ENCODE results near the gene KLHDC8B. TPM values are rescaled to one million over a fixed set of nuclear protein-coding genes. Genes with fewer than 3 reads are reported as not detected.
A peak's percentile ranks its signal among the peaks of the same experiment; 100 is the strongest.

The KLHDC8B gene
- total and polyA plus RNA-seq, 9 of the 15 experiments (the other 6 are each of a cell fraction or from before 2014, with no cell fraction given) = 6.9 to 34.8 (median 25.2) TPM

DNA sequence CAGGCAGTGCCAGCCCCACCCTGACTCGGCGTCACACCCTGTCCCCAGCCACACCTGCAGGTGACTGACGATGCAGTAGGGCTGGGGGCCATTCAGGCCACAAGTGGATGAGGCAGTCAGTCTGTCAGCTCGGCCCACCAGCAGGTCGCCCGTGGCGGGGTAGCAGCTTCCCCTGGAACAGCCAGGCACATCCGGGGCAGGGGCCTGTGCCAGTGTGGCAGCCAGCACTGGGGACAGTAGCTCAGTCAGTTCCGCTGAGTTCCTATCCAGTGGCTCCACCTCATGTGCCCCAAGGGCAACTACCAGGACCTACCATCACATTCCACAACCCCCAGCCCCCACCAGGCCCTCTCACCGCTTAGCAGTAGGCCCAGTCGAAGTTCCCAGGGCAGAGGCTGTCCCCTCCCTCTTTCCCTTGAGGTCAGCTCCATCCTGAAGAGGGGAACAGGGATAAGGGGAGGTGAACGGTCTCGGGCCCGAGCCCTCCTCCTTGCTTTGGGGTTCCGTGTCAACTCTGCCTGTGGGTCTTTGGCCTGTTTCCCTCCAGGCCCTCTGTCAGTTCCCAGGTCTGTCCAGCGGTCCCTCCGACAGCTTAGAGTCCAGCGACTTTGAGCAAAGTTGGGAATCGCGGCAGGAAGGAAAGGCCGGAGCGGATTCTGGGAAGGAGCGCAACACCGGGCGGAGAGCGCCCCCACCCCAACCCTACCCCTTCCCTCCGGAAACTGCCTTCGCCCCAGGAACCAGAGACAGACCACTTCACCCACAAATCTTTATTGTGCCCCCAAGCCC is 38.8 kb upstream of the KLHDC8B start, which contains the start of gene LAMB2 (continued):
- TF ChIP-seq ZNF263 (CRISPR knock-in tag; IDR thresholded peaks at IDR 0.05; ENCODE audit: borderline replicate concordance) (0 out of 2 replicates have a peak, but pooled peaks have one; percentile 49), SP2 (IDR thresholded peaks at IDR 0.05; ENCODE audit: extremely low read depth, low read depth, low read length, poor library complexity, severe bottlenecking) (no peak), ZNF23 (CRISPR knock-in tag; IDR thresholded peaks at IDR 0.05) (no peak), ZBTB34 (CRISPR knock-in tag; IDR thresholded peaks at IDR 0.05) (no peak), CBFA2T2 (conservative IDR thresholded peaks at IDR 0.05) (no peak), GATAD2A (IDR thresholded peaks at IDR 0.05) (0 out of 2 replicates have a peak, but pooled peaks have one; percentile 41), ZKSCAN8 (CRISPR knock-in tag; IDR thresholded peaks at IDR 0.05) (no peak), ZNF609 (CRISPR knock-in tag; IDR thresholded peaks at IDR 0.05; ENCODE audit: borderline replicate concordance) (no peak), RFX5 (IDR thresholded peaks at IDR 0.05; ENCODE audit: low read depth, low read length) (no peak), CREM (IDR thresholded peaks at IDR 0.05; ENCODE audit: low read depth) (peak; percentile 45; the same call in 1 of the 2 replicates), ZNF551 (CRISPR knock-in tag; IDR thresholded peaks at IDR 0.05) (no peak), ZSCAN32 (CRISPR knock-in tag; IDR thresholded peaks at IDR 0.05) (no peak), ZBTB8A (IDR thresholded peaks at IDR 0.05; ENCODE audit: partially characterized antibody) (no peak), DPF2 (IDR thresholded peaks at IDR 0.05) (no peak)
- TF ChIP-seq, protein P1, sequence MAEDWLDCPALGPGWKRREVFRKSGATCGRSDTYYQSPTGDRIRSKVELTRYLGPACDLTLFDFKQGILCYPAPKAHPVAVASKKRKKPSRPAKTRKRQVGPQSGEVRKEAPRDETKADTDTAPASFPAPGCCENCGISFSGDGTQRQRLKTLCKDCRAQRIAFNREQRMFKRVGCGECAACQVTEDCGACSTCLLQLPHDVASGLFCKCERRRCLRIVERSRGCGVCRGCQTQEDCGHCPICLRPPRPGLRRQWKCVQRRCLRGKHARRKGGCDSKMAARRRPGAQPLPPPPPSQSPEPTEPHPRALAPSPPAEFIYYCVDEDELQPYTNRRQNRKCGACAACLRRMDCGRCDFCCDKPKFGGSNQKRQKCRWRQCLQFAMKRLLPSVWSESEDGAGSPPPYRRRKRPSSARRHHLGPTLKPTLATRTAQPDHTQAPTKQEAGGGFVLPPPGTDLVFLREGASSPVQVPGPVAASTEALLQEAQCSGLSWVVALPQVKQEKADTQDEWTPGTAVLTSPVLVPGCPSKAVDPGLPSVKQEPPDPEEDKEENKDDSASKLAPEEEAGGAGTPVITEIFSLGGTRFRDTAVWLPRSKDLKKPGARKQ (CRISPR knock-in tag; IDR thresholded peaks at IDR 0.05) = no peak
- TF ChIP-seq, protein P2, sequence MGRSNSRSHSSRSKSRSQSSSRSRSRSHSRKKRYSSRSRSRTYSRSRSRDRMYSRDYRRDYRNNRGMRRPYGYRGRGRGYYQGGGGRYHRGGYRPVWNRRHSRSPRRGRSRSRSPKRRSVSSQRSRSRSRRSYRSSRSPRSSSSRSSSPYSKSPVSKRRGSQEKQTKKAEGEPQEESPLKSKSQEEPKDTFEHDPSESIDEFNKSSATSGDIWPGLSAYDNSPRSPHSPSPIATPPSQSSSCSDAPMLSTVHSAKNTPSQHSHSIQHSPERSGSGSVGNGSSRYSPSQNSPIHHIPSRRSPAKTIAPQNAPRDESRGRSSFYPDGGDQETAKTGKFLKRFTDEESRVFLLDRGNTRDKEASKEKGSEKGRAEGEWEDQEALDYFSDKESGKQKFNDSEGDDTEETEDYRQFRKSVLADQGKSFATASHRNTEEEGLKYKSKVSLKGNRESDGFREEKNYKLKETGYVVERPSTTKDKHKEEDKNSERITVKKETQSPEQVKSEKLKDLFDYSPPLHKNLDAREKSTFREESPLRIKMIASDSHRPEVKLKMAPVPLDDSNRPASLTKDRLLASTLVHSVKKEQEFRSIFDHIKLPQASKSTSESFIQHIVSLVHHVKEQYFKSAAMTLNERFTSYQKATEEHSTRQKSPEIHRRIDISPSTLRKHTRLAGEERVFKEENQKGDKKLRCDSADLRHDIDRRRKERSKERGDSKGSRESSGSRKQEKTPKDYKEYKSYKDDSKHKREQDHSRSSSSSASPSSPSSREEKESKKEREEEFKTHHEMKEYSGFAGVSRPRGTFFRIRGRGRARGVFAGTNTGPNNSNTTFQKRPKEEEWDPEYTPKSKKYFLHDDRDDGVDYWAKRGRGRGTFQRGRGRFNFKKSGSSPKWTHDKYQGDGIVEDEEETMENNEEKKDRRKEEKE (IDR thresholded peaks at IDR 0.05; ENCODE audit: borderline replicate concordance in 1 of 2, control insufficient read depth in 1 of 2, low read depth in 2 of 2, low read length in 1 of 2) = no peak

All from K562 (cell line).